Endothelial cell of umbilical vein (primary cell): Measurements from ENCODE around the gene WNK4. TPM values are rescaled to one million over a fixed set of nuclear protein-coding genes. Genes with fewer than 3 reads are reported as not detected.

ENCODE experiments used
- BruUV-seq: library from RNA; stranded (reverse); fragments of 400-500 nt; replicated peaks from 2 replicates; lab custom pipeline; 2021; lab: Mats Ljungman, UMichigan
- CTCF ChIA-PET: fragments of 300-600, 350-600 bp; sonication (Branson Sonifier 250); formaldehyde crosslinking; loops from one replicate; lab custom pipeline; 2021; ENCODE audit warnings: antibody characterized with exemption, inconsistent platforms; lab: Charles Lee
- POLR2A ChIA-PET: fragments of 300-600, 350-600 bp; sonication (Branson Sonifier 250); formaldehyde crosslinking; loops from one replicate; lab custom pipeline; 2021; ENCODE audit warnings: antibody characterized with exemption, inconsistent platforms; lab: Charles Lee
- DNase-seq: peaks from one replicate; pipeline ENCODE4 v3.0.0-alpha.2; 2011; ENCODE audit warnings: low read depth, low spot score
- FAIRE-seq: peaks from 2 replicates; lab custom pipeline; 2011; peaks lifted over from hg19 to GRCh38; lab: Jason Lieb, UNC
- H2AFZ ChIP-seq: 2 replicates; pipeline ENCODE4 v1.6.0; 2012; ENCODE audit warnings: low read depth, low read length, control low read depth, inconsistent platforms
- H3K27ac ChIP-seq: 2 replicates; pipeline ENCODE4 v1.5.1; 2011; ENCODE audit warnings: low read depth, mild to moderate bottlenecking, control low read depth, low read length, moderate library complexity; ENCODE audit not compliant: insufficient read depth
- H3K27me3 ChIP-seq, 2 experiments: 2 replicates each; pipeline versions ENCODE4 v1.6.0 to v1.6.1; 2011; ENCODE audit warnings: low read length in 2 of 2, mixed read lengths in 1 of 2; ENCODE audit not compliant: control insufficient read depth in 2 of 2, insufficient read depth in 2 of 2
- H3K36me3 ChIP-seq, 2 experiments: 2 replicates in 1 of 2; 3 replicates in 1 of 2; pipeline ENCODE4 v1.5.1; 2011; ENCODE audit warnings: low read length in 2 of 2, mild to moderate bottlenecking in 1 of 2, moderate library complexity in 1 of 2; ENCODE audit not compliant: control insufficient read depth in 2 of 2, insufficient read depth in 2 of 2; ENCODE audit errors: extremely low read depth in 1 of 2
- H3K4me1 ChIP-seq: 3 replicates; pipeline ENCODE4 v1.5.1; 2011; ENCODE audit warnings: mild to moderate bottlenecking, low read length; ENCODE audit not compliant: control insufficient read depth, insufficient read depth; ENCODE audit errors: extremely low read depth
- H3K4me2 ChIP-seq: 2 replicates; pipeline ENCODE4 v1.6.1; 2011; ENCODE audit warnings: low read length, control low read depth, mixed read lengths; ENCODE audit not compliant: insufficient read depth
- H3K4me3 ChIP-seq, 3 experiments: fragments of 200-600 bp in 1 of 3; sonication (generic), shearing (Covaris generic) in 1 of 3; replicated peaks in 1 of 3; 2 replicates each; pipeline ENCODE4 v1.5.1; 2011 to 2016; ENCODE audit warnings: control low read depth in 3 of 3, low read length in 3 of 3, mild to moderate bottlenecking in 2 of 3, inconsistent platforms in 1 of 3, low read depth in 1 of 3, moderate library complexity in 1 of 3; ENCODE audit not compliant: insufficient read depth in 1 of 3
- H3K79me2 ChIP-seq: 2 replicates; pipeline ENCODE4 v1.6.0; 2012; ENCODE audit warnings: low read length, inconsistent platforms; ENCODE audit not compliant: control insufficient read depth, insufficient read depth
- H3K9ac ChIP-seq: replicated peaks from 2 replicates; pipeline ENCODE3; 2011; ENCODE audit warnings: low read length, control low read depth; ENCODE audit not compliant: insufficient read depth; ENCODE audit errors: extremely low read depth
- H3K9me1 ChIP-seq: replicated peaks from 3 replicates; pipeline ENCODE4 v1.6.0; 2011; ENCODE audit warnings: mild to moderate bottlenecking, low read length; ENCODE audit not compliant: control insufficient read depth, insufficient read depth; ENCODE audit errors: extremely low read depth
- H3K9me3 ChIP-seq: replicated peaks from 2 replicates; pipeline ENCODE4 v1.5.1; 2012; ENCODE audit warnings: low read length, inconsistent platforms; ENCODE audit not compliant: control insufficient read depth, insufficient read depth
- H4K20me1 ChIP-seq: replicated peaks from 2 replicates; pipeline ENCODE3; 2011; ENCODE audit warnings: mild to moderate bottlenecking, low read length; ENCODE audit not compliant: control insufficient read depth, insufficient read depth; ENCODE audit errors: extremely low read depth
- FOS ChIP-seq: IDR thresholded peaks from 2 replicates; pipeline ENCODE4 v1.6.1; 2011; ENCODE audit warnings: mild to moderate bottlenecking, low read length, moderate library complexity, borderline replicate concordance; ENCODE audit not compliant: insufficient read depth
- GATA2 ChIP-seq: IDR thresholded peaks from 2 replicates; pipeline ENCODE4 v1.7.0; 2011; ENCODE audit warnings: low read depth, mild to moderate bottlenecking, moderate library complexity, mixed read lengths, low read length; ENCODE audit not compliant: insufficient read length, insufficient read depth
- JUN ChIP-seq: IDR thresholded peaks from 2 replicates; pipeline ENCODE4 v1.6.1; 2011; ENCODE audit warnings: borderline replicate concordance, low read depth; ENCODE audit not compliant: insufficient read length, insufficient read depth
- MYC ChIP-seq: IDR thresholded peaks from one replicate; pipeline ENCODE4 v1.6.1; 2011; ENCODE audit warnings: mild to moderate bottlenecking, low read depth, low read length
- POLR2A ChIP-seq: IDR thresholded peaks from 2 replicates; pipeline ENCODE4 v1.6.1; 2012; ENCODE audit warnings: low read depth, mild to moderate bottlenecking, control low read depth, low read length
- POLR2AphosphoS5 ChIP-seq: IDR thresholded peaks from 2 replicates; pipeline ENCODE4 v1.6.1; 2012; ENCODE audit warnings: low read depth, mild to moderate bottlenecking, control low read depth, low read length, moderate library complexity; ENCODE audit not compliant: insufficient read depth
- dilution Hi-C: fragments of 300-500 bp; cut with MboI; formaldehyde crosslinking; loops from one replicate; pipeline ENCODE4 v1.15.0; 2019; ENCODE audit warnings: low sequenced_read_pairs; ENCODE audit not compliant: extremely low pct_ligation_motif_present
- intact Hi-C: fragments of 100-400 bp; cut with micrococcal nuclease; formaldehyde crosslinking; loops from one replicate; pipeline ENCODE4 v1.10.0; 2022
- polyA plus RNA-seq, 4 experiments: library from polyadenylated mRNA; depleted of rRNA in 3 of 4; stranded (reverse) in 3 of 4; unstranded in 1 of 4; fragments of >200 nt; gene quantifications; 2 replicates each; pipeline versions ENCODE4 v1.2.1 to v1.2.3, GENCODE V29; 2011 to 2012; ENCODE audit warnings: missing spikeins in 1 of 4
- total RNA-seq: library from RNA; stranded (reverse); gene quantifications from 2 replicates; pipeline ENCODE4 v1.2.3, GENCODE V29; 2021
- TF ChIP-seq, protein P1 (sequence below), 2 donors: IDR thresholded peaks; 1 replicate in 1 of 2; 2 replicates in 1 of 2; pipeline ENCODE4 v1.5.1; 2011; ENCODE audit warnings: low read length in 2 of 2, mild to moderate bottlenecking in 2 of 2, moderate library complexity in 2 of 2, control low read depth in 1 of 2, inconsistent platforms in 1 of 2, low read depth in 1 of 2; ENCODE audit not compliant: insufficient read depth in 1 of 2; ENCODE audit errors: extremely low read depth in 1 of 2
- TF ChIP-seq, protein P2 (sequence below): IDR thresholded peaks from 2 replicates; pipeline ENCODE4 v1.6.1; 2011; ENCODE audit not compliant: insufficient read depth, insufficient read length

WNK4 gene
- total and polyA plus RNA-seq, 2 donors (not counting 3 experiments of a cell fraction or from before 2014, with no cell fraction given): 0.84 to 1.9 TPM

DNA sequence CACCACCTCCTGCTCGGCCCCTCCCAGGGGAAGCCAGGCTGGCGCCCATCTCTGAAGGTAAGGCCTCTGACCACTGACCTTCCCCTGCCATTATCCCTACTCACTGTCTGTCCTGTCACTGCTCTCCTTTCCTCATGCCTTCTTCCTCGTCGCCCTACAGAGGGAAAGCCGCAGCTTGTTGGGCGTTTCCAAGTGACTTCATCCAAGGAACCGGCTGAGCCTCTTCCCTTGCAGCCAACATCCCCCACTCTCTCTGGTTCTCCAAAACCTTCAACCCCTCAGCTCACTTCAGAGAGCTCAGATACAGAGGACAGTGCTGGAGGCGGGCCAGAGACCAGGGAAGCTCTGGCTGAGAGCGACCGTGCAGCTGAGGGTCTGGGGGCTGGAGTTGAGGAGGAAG, 15.1 kb downstream of the WNK4 start:
- BruUV-seq: no TSS peak
- peaks cover 11% of the 10 kb centered on the region for H3K4me1 ChIP-seq
- H3K4me3 ChIP-seq: no peak overlapping the region
- intact Hi-C loops: no loop called here
- H4K20me1 ChIP-seq: no peaks in the 10 kb centered on the region
- no peaks in the 10 kb centered on the region for H3K27me3 ChIP-seq
- DNase-seq: no peak
- dilution Hi-C loops: no loop called here
- no peak overlapping the region for H3K9ac ChIP-seq
- ChIA-PET CTCF (interaction anchor here (1.3 kb wide), 1 partner anchor 29 kb away, joined by 5 read pairs; the partner anchor contains the start of gene BECN1), POLR2A (no interaction called here)
- H3K9me1 ChIP-seq: no peaks in the 10 kb centered on the region
- H3K36me3 ChIP-seq: peaks cover 0 to 2% of the 10 kb centered on the region in 2 experiments
- TF ChIP-seq MYC (no peak), JUN (no peak)
- TF ChIP-seq, protein P1, sequence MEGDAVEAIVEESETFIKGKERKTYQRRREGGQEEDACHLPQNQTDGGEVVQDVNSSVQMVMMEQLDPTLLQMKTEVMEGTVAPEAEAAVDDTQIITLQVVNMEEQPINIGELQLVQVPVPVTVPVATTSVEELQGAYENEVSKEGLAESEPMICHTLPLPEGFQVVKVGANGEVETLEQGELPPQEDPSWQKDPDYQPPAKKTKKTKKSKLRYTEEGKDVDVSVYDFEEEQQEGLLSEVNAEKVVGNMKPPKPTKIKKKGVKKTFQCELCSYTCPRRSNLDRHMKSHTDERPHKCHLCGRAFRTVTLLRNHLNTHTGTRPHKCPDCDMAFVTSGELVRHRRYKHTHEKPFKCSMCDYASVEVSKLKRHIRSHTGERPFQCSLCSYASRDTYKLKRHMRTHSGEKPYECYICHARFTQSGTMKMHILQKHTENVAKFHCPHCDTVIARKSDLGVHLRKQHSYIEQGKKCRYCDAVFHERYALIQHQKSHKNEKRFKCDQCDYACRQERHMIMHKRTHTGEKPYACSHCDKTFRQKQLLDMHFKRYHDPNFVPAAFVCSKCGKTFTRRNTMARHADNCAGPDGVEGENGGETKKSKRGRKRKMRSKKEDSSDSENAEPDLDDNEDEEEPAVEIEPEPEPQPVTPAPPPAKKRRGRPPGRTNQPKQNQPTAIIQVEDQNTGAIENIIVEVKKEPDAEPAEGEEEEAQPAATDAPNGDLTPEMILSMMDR (IDR thresholded peaks at IDR 0.05; ENCODE audit: extremely low read depth in 1 of 2, insufficient read depth in 1 of 2, low read depth in 1 of 2, low read length in 2 of 2): no peak
- no peak for FAIRE-seq
- no peaks in the 10 kb centered on the region for H3K9me3 ChIP-seq
- H3K79me2 ChIP-seq: no peaks in the 10 kb centered on the region
- H2AFZ ChIP-seq: no peak overlapping the region
- no peak overlapping the region for H3K4me2 ChIP-seq
- no peak overlapping the region for H3K27ac ChIP-seq

GRCh38 chr17:42796066-42796758, 15.8 kb downstream of the WNK4 start:
- H2AFZ ChIP-seq: no peak overlapping the region
- ChIA-PET POLR2A (no interaction called here), CTCF (interaction anchor here (3.2 kb wide), 1 partner anchor 33 kb away, joined by 14 read pairs; no protein-coding TSS in a partner anchor)
- H3K27me3 ChIP-seq: no peaks in the 10 kb centered on the region
- H3K4me1 ChIP-seq: peaks cover 11% of the 10 kb centered on the region
- DNase-seq: no peak
- H3K4me2 ChIP-seq: no peak overlapping the region
- TF ChIP-seq POLR2AphosphoS5 (no peak), MYC (no peak), GATA2 (no peak), FOS (no peak), POLR2A (no peak)
- TF ChIP-seq, protein P2, sequence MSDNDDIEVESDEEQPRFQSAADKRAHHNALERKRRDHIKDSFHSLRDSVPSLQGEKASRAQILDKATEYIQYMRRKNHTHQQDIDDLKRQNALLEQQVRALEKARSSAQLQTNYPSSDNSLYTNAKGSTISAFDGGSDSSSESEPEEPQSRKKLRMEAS: no peak
- intact Hi-C loops (no loop called here), dilution Hi-C loops (no loop called here)
- no peaks in the 10 kb centered on the region for H3K79me2 ChIP-seq
- no peaks in the 10 kb centered on the region for H3K9me1 ChIP-seq
- no peak for FAIRE-seq
- no peak overlapping the region for H3K4me3 ChIP-seq
- peaks cover 0 to 2% of the 10 kb centered on the region in 2 experiments for H3K36me3 ChIP-seq
- no peak overlapping the region for H3K9ac ChIP-seq
- H3K9me3 ChIP-seq: no peaks in the 10 kb centered on the region
- no peak overlapping the region for H3K27ac ChIP-seq
- H4K20me1 ChIP-seq: no peaks in the 10 kb centered on the region
- no TSS peak for BruUV-seq
